ENCODE data around the gene TSHZ2. TPM values are rescaled to one million over a fixed set of nuclear protein-coding genes. Genes with fewer than 3 reads are reported as not detected.

The TSHZ2 gene
- total RNA-seq, 4 donors from 2014 or later = 1.0 to 3.5 (median 2.8) TPM

- Histone ChIP-seq H3K4me3 (no peak overlapping the region), H3K27ac (no peak overlapping the region), H3K36me3 (no peaks in the 10 kb centered on the region), H3K9me3 (no peaks in the 10 kb centered on the region), H3K4me1 (no peaks in the 10 kb centered on the region), H3K27me3 (no peaks in the 10 kb centered on the region)
- no peak for TF ChIP-seq POLR2A (IDR thresholded peaks at IDR 0.05)
- TF ChIP-seq CTCF (IDR thresholded peaks at IDR 0.05 in 4 of 5, conservative IDR thresholded peaks at IDR 0.05 in 1 of 5) = no peak
- intact Hi-C loops (cut with DNase I; ENCODE audit: low total_unique reads) = loop anchor here (10.0 kb wide), 1 partner anchor 95 kb away; no protein-coding TSS in a partner anchor
- in situ Hi-C loops (cut with MboI; ENCODE audit: low sequenced_read_pairs in 4 of 4) = no loop called here
- DNase-seq (no peak), ATAC-seq (no peak)
Observed at GRCh38 chr20:53279735-53280134, 307.6 kb downstream of the TSHZ2 start.

GRCh38 chr20:53281557-53282117 is 309.5 kb downstream of the TSHZ2 start:
- H3K4me3 ChIP-seq = no peak overlapping the region
- TF ChIP-seq CTCF (IDR thresholded peaks at IDR 0.05 in 4 of 5, conservative IDR thresholded peaks at IDR 0.05 in 1 of 5) (no peak), POLR2A (IDR thresholded peaks at IDR 0.05) (no peak)
- no peak for DNase-seq
- H3K36me3 ChIP-seq = no peaks in the 10 kb centered on the region
- H3K4me1 ChIP-seq = no peaks in the 10 kb centered on the region
- no peak overlapping the region for H3K27ac ChIP-seq
- intact Hi-C loops (cut with DNase I; ENCODE audit: low total_unique reads) (loop anchor here (10.0 kb wide), 1 partner anchor 93 kb away; no protein-coding TSS in a partner anchor), in situ Hi-C loops (cut with MboI; ENCODE audit: low sequenced_read_pairs in 4 of 4) (no loop called here)
- ATAC-seq = no peak
- no peaks in the 10 kb centered on the region for H3K9me3 ChIP-seq
- H3K27me3 ChIP-seq = no peaks in the 10 kb centered on the region

GRCh38 chr20:53282217-53282955 is 310.2 kb downstream of the TSHZ2 start:
- Histone ChIP-seq H3K4me3 (no peak overlapping the region), H3K36me3 (no peaks in the 10 kb centered on the region), H3K27me3 (no peaks in the 10 kb centered on the region), H3K27ac (no peak overlapping the region), H3K9me3 (no peaks in the 10 kb centered on the region), H3K4me1 (no peaks in the 10 kb centered on the region)
- TF ChIP-seq CTCF (IDR thresholded peaks at IDR 0.05 in 4 of 5, conservative IDR thresholded peaks at IDR 0.05 in 1 of 5) (no peak), POLR2A (IDR thresholded peaks at IDR 0.05) (no peak)
- in situ Hi-C loops (cut with MboI; ENCODE audit: low sequenced_read_pairs in 4 of 4) = no loop called here
- DNase-seq (no peak), ATAC-seq (no peak)
- intact Hi-C loops (cut with DNase I; ENCODE audit: low total_unique reads) = loop anchor here (10.0 kb wide), 1 partner anchor 92 kb away; no protein-coding TSS in a partner anchor

- TF ChIP-seq POLR2A (IDR thresholded peaks at IDR 0.05) (no peak), CTCF (IDR thresholded peaks at IDR 0.05 in 4 of 5, conservative IDR thresholded peaks at IDR 0.05 in 1 of 5) (no peak)
- Histone ChIP-seq H3K4me1 (no peaks in the 10 kb centered on the region), H3K9me3 (no peaks in the 10 kb centered on the region), H3K27ac (no peak overlapping the region), H3K4me3 (no peak overlapping the region), H3K27me3 (no peaks in the 10 kb centered on the region), H3K36me3 (no peaks in the 10 kb centered on the region)
- intact Hi-C loops (cut with DNase I; ENCODE audit: low total_unique reads) (loop anchor here (10.0 kb wide), 1 partner anchor 92 kb away; no protein-coding TSS in a partner anchor), in situ Hi-C loops (cut with MboI; ENCODE audit: low sequenced_read_pairs in 4 of 4) (no loop called here)
- DNase-seq = no peak
- no peak for ATAC-seq
Observed at GRCh38 chr20:53283011-53283410, 310.9 kb downstream of the TSHZ2 start.
